Measurements from ENCODE around the gene LRRFIP1. TPM values are rescaled to one million over a fixed set of nuclear protein-coding genes. Genes with fewer than 3 reads are reported as not detected.

LRRFIP1 gene
- total RNA-seq, 1 donor, result 64.3 TPM

DNA sequence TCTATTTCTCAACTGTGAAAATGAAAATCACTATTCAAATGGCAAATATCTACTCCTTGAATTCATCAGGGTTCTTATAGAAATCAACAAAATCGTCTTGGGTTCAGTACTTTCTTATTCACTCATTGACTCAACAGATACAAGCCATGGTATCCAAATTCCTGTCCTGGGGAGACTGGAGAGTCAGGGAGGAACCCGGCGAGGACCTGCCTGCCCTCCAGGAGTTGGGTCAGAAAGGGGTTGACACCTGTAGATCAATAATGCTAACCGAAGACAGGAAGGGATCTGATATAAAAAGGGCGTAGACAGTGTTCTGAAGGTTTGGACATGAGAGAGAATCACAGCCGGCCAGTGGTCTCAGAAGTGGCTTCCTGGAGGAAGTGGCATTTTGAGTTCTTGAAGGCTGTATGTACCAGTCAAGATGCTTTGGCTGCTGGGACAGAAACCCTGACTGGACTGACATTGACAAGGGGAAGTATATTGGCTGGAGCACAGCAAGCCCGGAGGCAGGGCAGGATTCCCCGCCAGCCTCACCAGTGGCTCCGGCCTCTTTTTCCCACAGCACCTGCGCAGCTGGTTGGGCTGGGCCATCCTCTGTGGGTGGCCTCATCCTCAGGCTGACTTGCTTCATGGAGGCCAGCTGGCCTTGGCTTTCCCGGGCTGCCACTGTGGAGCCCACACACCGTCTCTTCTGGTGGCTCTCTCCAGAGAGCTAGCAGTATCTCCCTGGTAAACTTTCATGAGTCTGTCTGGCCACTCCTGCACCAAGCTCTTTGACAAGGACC is 3.0 kb downstream of the LRRFIP1 start:
- no peak for TF ChIP-seq CTCF (IDR thresholded peaks at IDR 0.05; ENCODE audit: insufficient read depth, low read depth, low read length)
- DNase-seq (ENCODE audit: low read depth), result no peak
- H3K4me3 ChIP-seq (ENCODE audit: low read depth, low read length), result no peak overlapping the region

- no peak overlapping the region for H3K4me3 ChIP-seq (ENCODE audit: low read depth, low read length)
- no peak for TF ChIP-seq CTCF (IDR thresholded peaks at IDR 0.05; ENCODE audit: insufficient read depth, low read depth, low read length)
- no peak for DNase-seq (ENCODE audit: low read depth)
Observed at GRCh38 chr2:237631007-237631785, 3.8 kb downstream of the LRRFIP1 start.

DNA sequence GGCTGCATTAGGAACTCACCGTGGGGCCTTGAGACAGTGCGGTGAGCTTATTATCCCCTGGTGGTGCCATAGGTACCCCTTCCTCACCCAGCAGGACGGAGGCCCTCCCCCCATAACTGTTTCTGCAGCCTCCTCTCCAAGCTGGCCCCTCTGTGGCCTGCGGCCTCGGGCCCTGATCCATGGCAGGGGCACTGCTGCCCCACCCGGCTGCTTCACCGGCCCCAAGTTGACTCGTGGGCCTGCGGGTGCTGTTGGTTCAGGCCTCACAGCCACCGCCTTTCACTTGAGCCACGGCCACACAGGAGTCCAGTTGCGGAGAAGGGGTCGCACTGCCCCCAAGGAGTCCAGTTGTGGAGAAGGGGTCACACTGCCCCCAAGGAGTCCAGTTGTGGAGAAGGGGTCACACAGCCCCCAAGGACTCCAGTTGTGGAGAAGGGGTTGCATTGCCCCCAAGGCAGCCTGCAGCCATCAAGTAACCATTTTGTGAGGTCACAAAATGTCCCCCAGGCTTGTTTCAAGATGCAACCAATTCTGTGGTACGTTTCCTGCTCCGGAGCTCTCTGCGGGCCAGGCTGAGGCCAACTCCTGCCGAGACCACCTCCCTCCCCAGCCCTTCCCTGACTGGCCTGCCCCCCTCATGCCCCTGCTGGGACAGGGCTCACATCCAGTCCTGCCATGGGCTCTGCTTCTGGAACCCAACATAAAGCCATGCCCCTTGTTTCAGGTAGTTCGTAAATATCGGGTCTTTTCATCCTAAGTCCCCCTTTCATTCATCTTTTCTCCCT is 4.6 kb downstream of the LRRFIP1 start:
- H3K4me3 ChIP-seq (ENCODE audit: low read depth, low read length), result no peak overlapping the region
- TF ChIP-seq CTCF (IDR thresholded peaks at IDR 0.05; ENCODE audit: insufficient read depth, low read depth, low read length), result no peak
- no peak for DNase-seq (ENCODE audit: low read depth)

GRCh38 chr2:237633061-237633561 is 5.7 kb downstream of the LRRFIP1 start:
- DNase-seq (ENCODE audit: low read depth), result no peak
- no peak for TF ChIP-seq CTCF (IDR thresholded peaks at IDR 0.05; ENCODE audit: insufficient read depth, low read depth, low read length)
- H3K4me3 ChIP-seq (ENCODE audit: low read depth, low read length), result no peak overlapping the region

DNA sequence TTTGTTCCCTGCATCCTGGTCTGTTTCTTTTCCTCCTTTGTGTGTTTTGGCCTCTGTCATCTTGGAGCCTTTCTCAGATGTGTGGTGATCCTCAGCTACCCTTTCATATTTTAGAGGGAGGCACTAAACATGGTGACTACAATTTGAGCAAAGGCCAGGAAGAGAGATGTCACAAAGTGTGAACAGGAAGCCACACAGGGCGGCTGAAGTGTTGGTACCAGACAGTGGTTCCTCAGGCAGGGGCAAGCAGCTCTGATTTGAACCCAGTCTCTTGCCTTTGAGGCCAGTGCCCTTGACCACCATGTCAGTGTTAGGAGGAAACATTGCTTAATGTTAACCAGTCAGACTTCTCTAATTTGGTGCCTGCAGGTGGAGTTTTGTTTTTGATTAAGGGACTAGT is 9.2 kb downstream of the LRRFIP1 start:
- no peak for DNase-seq (ENCODE audit: low read depth)
- no peak overlapping the region for H3K4me3 ChIP-seq (ENCODE audit: low read depth, low read length)
- no peak for TF ChIP-seq CTCF (IDR thresholded peaks at IDR 0.05; ENCODE audit: insufficient read depth, low read depth, low read length)

DNA sequence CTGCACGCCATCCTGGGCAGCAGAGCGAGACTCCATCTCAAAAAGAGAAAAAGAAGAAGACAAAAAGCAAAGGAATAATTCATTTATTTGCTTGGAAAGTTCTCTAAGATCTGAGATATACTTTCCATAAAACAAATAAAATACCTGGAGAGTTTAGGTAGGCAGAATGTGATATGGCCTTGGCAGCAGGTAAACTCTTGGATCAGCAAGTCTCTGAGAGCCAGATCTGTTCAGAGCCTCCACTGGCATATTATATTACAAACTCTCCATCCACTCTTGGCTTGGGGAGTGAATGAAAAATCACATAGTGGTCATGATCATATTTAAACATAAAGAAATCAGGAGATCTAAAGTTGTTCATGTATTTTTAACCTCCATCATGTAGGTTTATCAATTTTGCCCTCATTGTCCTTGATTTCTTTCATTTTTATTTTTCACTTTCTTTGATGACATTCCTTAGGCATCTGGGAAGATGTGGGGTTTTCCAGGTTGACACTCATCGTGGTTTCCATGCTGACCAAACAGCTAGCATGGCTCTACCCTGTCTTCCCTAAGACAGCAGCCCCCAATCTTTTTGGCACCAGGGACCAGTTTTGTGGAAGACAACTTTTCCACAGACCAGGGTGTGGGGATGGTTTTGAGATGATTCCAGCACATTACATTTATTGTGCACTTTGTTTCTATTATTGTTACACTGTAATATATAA is 10.2 kb downstream of the LRRFIP1 start:
- H3K4me3 ChIP-seq (ENCODE audit: low read depth, low read length), result no peak overlapping the region
- no peak for DNase-seq (ENCODE audit: low read depth)
- no peak for TF ChIP-seq CTCF (IDR thresholded peaks at IDR 0.05; ENCODE audit: insufficient read depth, low read depth, low read length)
